AG04450 (cell line): ENCODE data around the gene EXOC6B. TPM values are rescaled to one million over a fixed set of nuclear protein-coding genes. Genes with fewer than 3 reads are reported as not detected.

Source experiments
- CTCF ChIA-PET: fragments of 300-600, 350-600 bp; formaldehyde crosslinking; extraction: SDS; loops from one replicate; lab custom pipeline; 2022; ENCODE audit warnings: antibody characterized with exemption, inconsistent platforms; lab: Charles Lee
- POLR2A ChIA-PET: fragments of 350-600 bp; formaldehyde crosslinking; extraction: SDS; loops from one replicate; lab custom pipeline; 2021; ENCODE audit warnings: antibody characterized with exemption, inconsistent platforms; lab: Yijun Ruan, JAX
- DNase-seq: peaks from one replicate; pipeline ENCODE4 v3.0.0-alpha.2; 2011; ENCODE audit warnings: low read depth, low spot score
- H3K27ac ChIP-seq: one replicate; pipeline ENCODE4 v1.5.1; 2012; ENCODE audit warnings: low read depth, low read length, control low read depth
- H3K27me3 ChIP-seq: one replicate; pipeline ENCODE4 v1.6.0; 2012; ENCODE audit warnings: low read length; ENCODE audit not compliant: control insufficient read depth, insufficient read depth
- H3K4me3 ChIP-seq: 2 replicates; pipeline ENCODE4 v1.5.1; 2011; ENCODE audit warnings: mild to moderate bottlenecking, low read depth, low read length, control low read depth
- H3K9me3 ChIP-seq: 2 replicates; pipeline ENCODE4 v1.5.1; 2012; ENCODE audit warnings: low read length; ENCODE audit not compliant: control insufficient read depth, insufficient read depth
- polyA plus RNA-seq: library from polyadenylated mRNA; depleted of rRNA; stranded (reverse); fragments of >200 nt; gene quantifications from 2 replicates; pipeline ENCODE4 v1.2.3, GENCODE V29; 2011; rRNA removed
- small RNA-seq: library from RNA; depleted of rRNA; stranded (forward); fragments of <200 nt; gene quantifications from one replicate; pipeline ENCODE3, GENCODE V24; 2012; ENCODE audit warnings: low read depth; ENCODE audit not compliant: insufficient read length
- TF ChIP-seq, protein P1 (sequence below): IDR thresholded peaks from 2 replicates; pipeline ENCODE4 v1.5.1; 2011; ENCODE audit warnings: low read depth, low read length, control low read depth, inconsistent platforms

The EXOC6B gene
- polyA plus RNA-seq, 1 experiment = 28.7 TPM

DNA sequence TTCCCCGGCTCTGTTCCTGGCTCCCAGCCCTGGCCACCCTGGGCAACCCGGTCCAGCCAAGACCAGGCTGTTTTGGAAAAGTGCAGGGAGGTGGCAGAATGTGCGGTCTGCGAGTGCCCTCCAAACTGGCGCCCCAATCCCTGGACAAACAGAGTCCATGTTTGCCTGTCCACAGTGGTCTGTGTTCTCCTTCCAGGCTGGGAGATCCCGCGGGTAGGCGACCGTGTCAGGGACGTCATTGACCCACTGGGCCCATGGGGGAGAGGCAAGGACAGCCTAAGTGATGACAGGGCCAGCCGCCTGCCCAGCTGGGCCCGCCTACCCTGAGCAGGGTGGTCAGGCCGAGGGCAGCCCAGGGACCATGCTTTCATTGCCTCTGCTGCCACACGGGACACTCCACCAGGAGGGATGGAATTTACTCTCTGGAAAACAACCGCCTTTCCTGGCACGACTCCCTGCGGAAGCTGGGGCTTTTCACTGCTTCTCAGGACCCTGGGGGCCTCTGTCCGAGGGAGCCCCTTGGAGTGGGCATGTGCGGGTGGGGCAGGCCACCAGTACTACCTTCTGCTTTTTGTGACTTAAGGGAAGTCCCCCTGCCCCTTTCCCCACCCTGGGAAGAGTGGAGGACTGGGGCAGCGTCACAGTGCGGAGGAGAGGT lies 698.3 kb downstream of the EXOC6B start:
- Histone ChIP-seq H3K4me3 (no peak overlapping the region), H3K9me3 (no peaks in the 10 kb centered on the region; the same call in 1 of the 2 replicates), H3K27me3 (peaks cover 45% of the 10 kb centered on the region), H3K27ac (no peak overlapping the region)
- TF ChIP-seq, protein P1, sequence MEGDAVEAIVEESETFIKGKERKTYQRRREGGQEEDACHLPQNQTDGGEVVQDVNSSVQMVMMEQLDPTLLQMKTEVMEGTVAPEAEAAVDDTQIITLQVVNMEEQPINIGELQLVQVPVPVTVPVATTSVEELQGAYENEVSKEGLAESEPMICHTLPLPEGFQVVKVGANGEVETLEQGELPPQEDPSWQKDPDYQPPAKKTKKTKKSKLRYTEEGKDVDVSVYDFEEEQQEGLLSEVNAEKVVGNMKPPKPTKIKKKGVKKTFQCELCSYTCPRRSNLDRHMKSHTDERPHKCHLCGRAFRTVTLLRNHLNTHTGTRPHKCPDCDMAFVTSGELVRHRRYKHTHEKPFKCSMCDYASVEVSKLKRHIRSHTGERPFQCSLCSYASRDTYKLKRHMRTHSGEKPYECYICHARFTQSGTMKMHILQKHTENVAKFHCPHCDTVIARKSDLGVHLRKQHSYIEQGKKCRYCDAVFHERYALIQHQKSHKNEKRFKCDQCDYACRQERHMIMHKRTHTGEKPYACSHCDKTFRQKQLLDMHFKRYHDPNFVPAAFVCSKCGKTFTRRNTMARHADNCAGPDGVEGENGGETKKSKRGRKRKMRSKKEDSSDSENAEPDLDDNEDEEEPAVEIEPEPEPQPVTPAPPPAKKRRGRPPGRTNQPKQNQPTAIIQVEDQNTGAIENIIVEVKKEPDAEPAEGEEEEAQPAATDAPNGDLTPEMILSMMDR = no peak
- ChIA-PET CTCF (no interaction called here), POLR2A (no interaction called here)
- DNase-seq = no peak

DNA sequence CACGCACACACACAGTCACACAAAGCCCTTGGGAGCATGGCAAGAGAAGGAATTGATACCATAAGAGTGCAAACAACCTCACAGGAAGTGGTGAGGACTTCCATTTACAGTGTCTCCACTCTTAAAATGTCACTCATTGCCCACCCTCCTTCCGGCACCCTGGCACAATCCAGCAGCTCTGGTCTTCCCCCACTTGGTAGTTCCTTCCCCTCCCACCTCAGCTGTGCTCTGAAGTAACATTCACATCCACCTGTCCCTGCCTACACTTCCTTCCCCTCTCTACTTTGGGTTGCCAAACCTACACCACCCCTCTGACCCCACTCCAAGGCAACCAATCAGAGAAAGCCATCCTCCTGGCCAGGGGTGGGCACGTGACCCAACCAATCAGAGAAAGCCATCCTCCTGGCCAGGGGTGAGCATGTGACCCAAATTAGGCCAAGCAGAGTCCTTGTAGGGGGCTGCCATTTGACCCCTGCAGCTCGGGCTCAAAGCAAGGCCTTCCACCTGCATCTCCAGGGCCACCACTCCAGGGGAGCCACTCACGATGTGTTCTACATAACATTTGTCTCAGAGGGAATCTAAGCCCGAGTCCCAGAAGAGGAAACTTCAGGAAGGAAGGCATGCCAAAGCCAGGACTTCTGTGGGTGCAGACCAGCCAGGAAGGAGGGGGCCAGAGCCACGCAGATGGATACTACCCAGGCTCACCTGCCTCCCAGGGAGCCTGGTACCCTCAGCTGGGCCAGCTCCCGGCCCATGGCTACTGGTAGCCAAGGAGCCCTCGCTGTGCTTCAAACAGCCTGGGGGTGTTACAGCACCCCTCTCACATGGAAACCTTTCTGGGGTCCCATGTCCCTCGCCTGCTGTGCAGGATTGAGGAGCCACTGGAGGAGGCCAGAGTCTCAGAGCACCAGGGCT lies 699.4 kb downstream of the EXOC6B start:
- H3K4me3 ChIP-seq = no peak overlapping the region
- POLR2A ChIA-PET = no interaction called here
- TF ChIP-seq, protein P1 = no peak
- DNase-seq = no peak
- H3K9me3 ChIP-seq = no peaks in the 10 kb centered on the region; the same call in 1 of the 2 replicates
- no peak overlapping the region for H3K27ac ChIP-seq
- peaks cover 40% of the 10 kb centered on the region for H3K27me3 ChIP-seq
- CTCF ChIA-PET = interaction anchor here (0.7 kb wide), 1 partner anchor 24 kb away, joined by 3 read pairs; no protein-coding TSS in a partner anchor

Small RNA genes lying within 50 kb of the gene (small RNA-seq; reads per million reads assigned to genes)
- gene RF00592 = not detected
- gene RNU2-39P = not detected

Other genes with a start within 250 kb of the EXOC6B start
- gene SPR, start 61.4 kb upstream of the EXOC6B start, polyA plus RNA-seq = 17.5 TPM in 2 replicates
- not detected in 2 replicates for gene EMX1, start 91.5 kb upstream of the EXOC6B start, polyA plus RNA-seq
- gene SFXN5, start 245.7 kb upstream of the EXOC6B start, polyA plus RNA-seq = 11.8 and 13.7 TPM in 2 replicates